K562 (cell line): ENCODE data around the gene TEDDM1. TPM values are rescaled to one million over a fixed set of nuclear protein-coding genes. Genes with fewer than 3 reads are reported as not detected.

Experiments
- BHLHE40 ChIP-seq: IDR thresholded peaks from 2 replicates; pipeline ENCODE4 v1.6.1; 2011; ENCODE audit warnings: low read length, improper control_type of control experiment
- CHD2 ChIP-seq: IDR thresholded peaks from 2 replicates; pipeline ENCODE4 v1.6.1; 2011; ENCODE audit warnings: low read depth, low read length
- CXXC5 ChIP-seq: fragments of 250-450 bp; sonication (Bioruptor Pico); IDR thresholded peaks from 2 replicates; pipeline ENCODE4 v1.8.0; 2022; ENCODE audit warnings: inconsistent platforms, mild to moderate bottlenecking, moderate library complexity
- ETV1 ChIP-seq: fragments of 450-650 bp; conservative IDR thresholded peaks from 2 replicates; pipeline ENCODE4 v1.6.1; 2016; ENCODE audit warnings: missing genetic modification characterization, control low read depth, low read depth, missing compliant biosample characterization
- NR2F6 ChIP-seq: fragments of 450-650 bp; formaldehyde crosslinking; IDR thresholded peaks from 2 replicates; pipeline ENCODE4 v1.4.0; 2020; ENCODE audit warnings: mild to moderate bottlenecking
- PHB ChIP-seq: fragments of 250-450 bp; sonication (Bioruptor Pico); IDR thresholded peaks from 2 replicates; pipeline ENCODE4 v1.5.0; 2021
- PML ChIP-seq: IDR thresholded peaks from 2 replicates; pipeline ENCODE4 v1.6.1; 2012; ENCODE audit warnings: low read length, inconsistent platforms
- PRPF4 ChIP-seq: fragments of 200-400 bp; formaldehyde crosslinking; IDR thresholded peaks from one replicate; pipeline ENCODE4 v1.6.1; 2017; ENCODE audit warnings: low read length, low read depth, mild to moderate bottlenecking; ENCODE audit not compliant: insufficient read depth, poor library complexity, severe bottlenecking
- PYGO2 ChIP-seq: fragments of 450-650 bp; IDR thresholded peaks from 2 replicates; pipeline ENCODE4 v1.6.1; 2016; ENCODE audit warnings: mild to moderate bottlenecking, missing genetic modification characterization, moderate library complexity, missing compliant biosample characterization
- SNIP1 ChIP-seq: fragments of 450-650 bp; IDR thresholded peaks from 2 replicates; pipeline ENCODE4 v1.7.1; 2017; ENCODE audit warnings: low read depth, mild to moderate bottlenecking
- TEAD2 ChIP-seq: fragments of 450-650 bp; IDR thresholded peaks from 2 replicates; pipeline ENCODE4 v1.6.1; 2016; ENCODE audit warnings: missing genetic modification characterization, control low read depth, missing compliant biosample characterization
- ZBTB17 ChIP-seq: fragments of 450-650 bp; formaldehyde crosslinking; IDR thresholded peaks from 2 replicates; pipeline ENCODE4 v1.4.0; 2020; ENCODE audit warnings: mild to moderate bottlenecking
- ZNF311 ChIP-seq: fragments of 250-450 bp; sonication (Bioruptor Pico); IDR thresholded peaks from 2 replicates; pipeline ENCODE4 v1.4.0; 2020; ENCODE audit warnings: mild to moderate bottlenecking, moderate library complexity
- ZNF41 ChIP-seq: fragments of 250-450 bp; sonication (Bioruptor Pico); conservative IDR thresholded peaks from 2 replicates; pipeline ENCODE4 v1.4.0; 2020; ENCODE audit warnings: mild to moderate bottlenecking
- polyA plus RNA-seq, 8 experiments: library from polyadenylated mRNA; depleted of rRNA in 4 of 8; stranded (reverse) in 5 of 8; unstranded in 3 of 8; fragments of >200 nt; fragmentation: Nextera tagmentation in 2 of 8; fragmentation: Illumina TruSeq in 1 of 8; extraction: Ambion mirVana in 2 of 8; extraction: Trizol in 1 of 8; gene quantifications; 2 replicates each; pipeline versions ENCODE4 v1.2.1 to v1.2.3, GENCODE V29; 2011 to 2014; ENCODE audit warnings: inconsistent platforms in 1 of 8, missing spikeins in 1 of 8
- total RNA-seq, 7 experiments: library from RNA; depleted of rRNA in 6 of 7; stranded (reverse); fragments of >200 nt in 6 of 7; fragmentation: Illumina TruSeq in 2 of 7; extraction: Trizol in 2 of 7; gene quantifications; 2 replicates each; pipeline versions ENCODE4 v1.2.1 to v1.2.3, GENCODE V29; 2011 to 2021; ENCODE audit warnings: low replicate concordance in 1 of 7
- TF ChIP-seq, protein P1 (sequence below): fragments of 450-650 bp; IDR thresholded peaks from 2 replicates; pipeline ENCODE4 v1.6.1; 2016; ENCODE audit warnings: low read depth
- TF ChIP-seq, protein P2 (sequence below): sonication (generic); formaldehyde crosslinking; IDR thresholded peaks from 2 replicates; pipeline ENCODE4 v1.8.1; 2023; ENCODE audit warnings: mild to moderate bottlenecking, missing genetic modification reagents
- TF ChIP-seq, protein P3 (sequence below): fragments of 450-650 bp; formaldehyde crosslinking; conservative IDR thresholded peaks from 2 replicates; pipeline ENCODE4 v1.4.0; 2022; ENCODE audit warnings: mild to moderate bottlenecking, missing genetic modification characterization
- TF ChIP-seq, protein P4 (sequence below): sonication (generic); IDR thresholded peaks from 2 replicates; pipeline ENCODE4 v1.6.1; 2016

Gene TEDDM1
- total and polyA plus RNA-seq, 9 of the 15 experiments (the other 6 are each of a cell fraction or from before 2014, with no cell fraction given) = not detected

DNA sequence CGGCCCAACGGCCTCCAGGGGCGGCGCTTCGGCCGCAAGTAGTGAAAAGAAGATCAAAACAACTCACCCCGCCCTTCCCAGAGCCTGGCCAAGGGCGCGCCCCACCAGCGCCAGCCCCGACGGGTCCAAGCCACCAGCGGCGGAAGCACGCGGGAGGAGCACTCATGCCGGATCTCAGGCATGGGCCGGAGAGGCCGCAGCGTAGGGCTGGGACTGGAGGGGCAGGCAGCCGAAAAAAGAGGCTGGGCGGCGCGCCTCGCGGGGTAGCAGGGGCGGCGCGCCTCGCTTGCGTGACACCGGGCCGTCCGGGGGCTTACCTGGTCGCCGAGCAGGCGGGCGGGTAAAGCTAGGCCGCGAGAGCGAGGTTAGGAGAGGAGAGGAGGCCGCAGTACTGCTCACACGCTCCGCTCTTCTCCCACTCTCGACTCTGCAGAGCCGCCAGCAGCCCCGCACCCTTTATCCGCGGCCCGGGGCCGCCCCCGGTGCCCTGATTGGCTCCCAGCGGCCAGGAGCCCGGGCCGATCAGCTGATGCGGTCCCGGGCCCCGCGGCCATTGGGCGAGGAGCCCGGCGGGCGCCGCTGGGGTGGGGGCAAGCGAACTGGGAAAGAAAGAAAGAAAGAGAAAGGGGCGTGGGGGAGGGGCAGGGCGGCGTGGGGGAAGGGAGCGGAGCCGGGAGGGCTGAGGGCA lies 9.0 kb downstream of the TEDDM1 start, which contains the start of gene GLUL (continued):
- TF ChIP-seq, protein P1, sequence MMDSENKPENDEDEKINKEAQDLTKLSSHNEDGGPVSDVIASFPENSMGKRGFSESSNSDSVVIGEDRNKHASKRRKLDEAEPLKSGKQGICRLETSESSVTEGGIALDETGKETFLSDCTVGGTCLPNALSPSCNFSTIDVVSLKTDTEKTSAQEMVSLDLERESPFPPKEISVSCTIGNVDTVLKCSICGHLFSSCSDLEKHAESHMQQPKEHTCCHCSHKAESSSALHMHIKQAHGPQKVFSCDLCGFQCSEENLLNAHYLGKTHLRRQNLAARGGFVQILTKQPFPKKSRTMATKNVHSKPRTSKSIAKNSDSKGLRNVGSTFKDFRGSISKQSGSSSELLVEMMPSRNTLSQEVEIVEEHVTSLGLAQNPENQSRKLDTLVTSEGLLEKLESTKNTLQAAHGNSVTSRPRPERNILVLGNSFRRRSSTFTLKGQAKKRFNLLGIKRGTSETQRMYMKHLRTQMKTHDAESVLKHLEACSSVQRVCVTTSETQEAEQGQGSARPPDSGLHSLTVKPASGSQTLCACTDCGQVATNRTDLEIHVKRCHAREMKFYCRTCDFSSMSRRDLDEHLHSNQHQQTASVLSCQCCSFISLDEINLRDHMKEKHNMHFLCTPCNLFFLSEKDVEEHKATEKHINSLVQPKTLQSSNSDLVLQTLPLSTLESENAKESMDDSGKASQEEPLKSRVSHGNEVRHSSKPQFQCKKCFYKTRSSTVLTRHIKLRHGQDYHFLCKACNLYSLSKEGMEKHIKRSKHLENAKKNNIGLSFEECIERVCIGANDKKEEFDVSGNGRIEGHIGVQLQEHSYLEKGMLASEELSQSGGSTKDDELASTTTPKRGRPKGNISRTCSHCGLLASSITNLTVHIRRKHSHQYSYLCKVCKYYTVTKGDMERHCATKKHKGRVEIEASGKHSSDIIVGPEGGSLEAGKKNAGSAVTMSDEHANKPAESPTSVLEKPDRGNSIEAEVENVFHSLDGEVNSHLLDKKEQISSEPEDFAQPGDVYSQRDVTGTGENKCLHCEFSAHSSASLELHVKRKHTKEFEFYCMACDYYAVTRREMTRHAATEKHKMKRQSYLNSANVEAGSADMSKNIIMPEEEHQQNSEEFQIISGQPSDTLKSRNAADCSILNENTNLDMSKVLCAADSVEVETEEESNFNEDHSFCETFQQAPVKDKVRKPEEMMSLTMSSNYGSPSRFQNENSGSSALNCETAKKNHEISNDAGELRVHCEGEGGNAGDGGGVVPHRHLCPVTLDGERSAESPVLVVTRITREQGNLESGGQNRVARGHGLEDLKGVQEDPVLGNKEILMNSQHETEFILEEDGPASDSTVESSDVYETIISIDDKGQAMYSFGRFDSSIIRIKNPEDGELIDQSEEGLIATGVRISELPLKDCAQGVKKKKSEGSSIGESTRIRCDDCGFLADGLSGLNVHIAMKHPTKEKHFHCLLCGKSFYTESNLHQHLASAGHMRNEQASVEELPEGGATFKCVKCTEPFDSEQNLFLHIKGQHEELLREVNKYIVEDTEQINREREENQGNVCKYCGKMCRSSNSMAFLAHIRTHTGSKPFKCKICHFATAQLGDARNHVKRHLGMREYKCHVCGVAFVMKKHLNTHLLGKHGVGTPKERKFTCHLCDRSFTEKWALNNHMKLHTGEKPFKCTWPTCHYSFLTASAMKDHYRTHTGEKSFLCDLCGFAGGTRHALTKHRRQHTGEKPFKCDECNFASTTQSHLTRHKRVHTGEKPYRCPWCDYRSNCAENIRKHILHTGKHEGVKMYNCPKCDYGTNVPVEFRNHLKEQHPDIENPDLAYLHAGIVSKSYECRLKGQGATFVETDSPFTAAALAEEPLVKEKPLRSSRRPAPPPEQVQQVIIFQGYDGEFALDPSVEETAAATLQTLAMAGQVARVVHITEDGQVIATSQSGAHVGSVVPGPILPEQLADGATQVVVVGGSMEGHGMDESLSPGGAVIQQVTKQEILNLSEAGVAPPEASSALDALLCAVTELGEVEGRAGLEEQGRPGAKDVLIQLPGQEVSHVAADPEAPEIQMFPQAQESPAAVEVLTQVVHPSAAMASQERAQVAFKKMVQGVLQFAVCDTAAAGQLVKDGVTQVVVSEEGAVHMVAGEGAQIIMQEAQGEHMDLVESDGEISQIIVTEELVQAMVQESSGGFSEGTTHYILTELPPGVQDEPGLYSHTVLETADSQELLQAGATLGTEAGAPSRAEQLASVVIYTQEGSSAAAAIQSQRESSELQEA = no peak
- peak; percentile 15; the same call in 1 of the 2 replicates for TF ChIP-seq BHLHE40
- no peak for TF ChIP-seq ZNF41
- peak; percentile 51; the same call in 1 of the 2 replicates for TF ChIP-seq ETV1
- TF ChIP-seq, protein P2, sequence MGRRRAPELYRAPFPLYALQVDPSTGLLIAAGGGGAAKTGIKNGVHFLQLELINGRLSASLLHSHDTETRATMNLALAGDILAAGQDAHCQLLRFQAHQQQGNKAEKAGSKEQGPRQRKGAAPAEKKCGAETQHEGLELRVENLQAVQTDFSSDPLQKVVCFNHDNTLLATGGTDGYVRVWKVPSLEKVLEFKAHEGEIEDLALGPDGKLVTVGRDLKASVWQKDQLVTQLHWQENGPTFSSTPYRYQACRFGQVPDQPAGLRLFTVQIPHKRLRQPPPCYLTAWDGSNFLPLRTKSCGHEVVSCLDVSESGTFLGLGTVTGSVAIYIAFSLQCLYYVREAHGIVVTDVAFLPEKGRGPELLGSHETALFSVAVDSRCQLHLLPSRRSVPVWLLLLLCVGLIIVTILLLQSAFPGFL = no peak
- TF ChIP-seq ZBTB17 = 0 out of 2 replicates have a peak, but pooled peaks have one; percentile 26
- no peak; the same call in 1 of the 2 replicates for TF ChIP-seq NR2F6 (CRISPR knock-in tag)
- peak; percentile 93 for TF ChIP-seq PML
- peak; percentile 68 for TF ChIP-seq CXXC5 (CRISPR knock-in tag)
- TF ChIP-seq SNIP1 = 0 out of 2 replicates have a peak, but pooled peaks have one; percentile 2
- TF ChIP-seq PYGO2 (tag) = no peak
- TF ChIP-seq, protein P3, sequence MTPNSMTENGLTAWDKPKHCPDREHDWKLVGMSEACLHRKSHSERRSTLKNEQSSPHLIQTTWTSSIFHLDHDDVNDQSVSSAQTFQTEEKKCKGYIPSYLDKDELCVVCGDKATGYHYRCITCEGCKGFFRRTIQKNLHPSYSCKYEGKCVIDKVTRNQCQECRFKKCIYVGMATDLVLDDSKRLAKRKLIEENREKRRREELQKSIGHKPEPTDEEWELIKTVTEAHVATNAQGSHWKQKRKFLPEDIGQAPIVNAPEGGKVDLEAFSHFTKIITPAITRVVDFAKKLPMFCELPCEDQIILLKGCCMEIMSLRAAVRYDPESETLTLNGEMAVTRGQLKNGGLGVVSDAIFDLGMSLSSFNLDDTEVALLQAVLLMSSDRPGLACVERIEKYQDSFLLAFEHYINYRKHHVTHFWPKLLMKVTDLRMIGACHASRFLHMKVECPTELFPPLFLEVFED (CRISPR knock-in tag) = no peak
- TF ChIP-seq, protein P4, sequence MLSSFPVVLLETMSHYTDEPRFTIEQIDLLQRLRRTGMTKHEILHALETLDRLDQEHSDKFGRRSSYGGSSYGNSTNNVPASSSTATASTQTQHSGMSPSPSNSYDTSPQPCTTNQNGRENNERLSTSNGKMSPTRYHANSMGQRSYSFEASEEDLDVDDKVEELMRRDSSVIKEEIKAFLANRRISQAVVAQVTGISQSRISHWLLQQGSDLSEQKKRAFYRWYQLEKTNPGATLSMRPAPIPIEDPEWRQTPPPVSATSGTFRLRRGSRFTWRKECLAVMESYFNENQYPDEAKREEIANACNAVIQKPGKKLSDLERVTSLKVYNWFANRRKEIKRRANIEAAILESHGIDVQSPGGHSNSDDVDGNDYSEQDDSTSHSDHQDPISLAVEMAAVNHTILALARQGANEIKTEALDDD = no peak
- peak; percentile 99 for TF ChIP-seq PRPF4
- peak; percentile 96 for TF ChIP-seq PHB (CRISPR knock-in tag)
- TF ChIP-seq CHD2 = peak; percentile 65; the same call in 1 of the 2 replicates
- TF ChIP-seq TEAD2 = no peak
- no peak for TF ChIP-seq ZNF311 (CRISPR knock-in tag)
